CD4-positive, alpha-beta T cell treated with Interleukin-15 for 1 hour (primary cell): ENCODE data around the gene CD300A.

Experiments used
- DNase-seq: peaks from one replicate; pipeline ENCODE4 v3.0.0-alpha.2; 2020

CD300A gene

GRCh38 chr17:74522381-74523105, 56.1 kb downstream of the CD300A start:
- DNase-seq = no peak

GRCh38 chr17:74523308-74523707, 56.9 kb downstream of the CD300A start:
- no peak for DNase-seq

GRCh38 chr17:74524653-74525464, 58.4 kb downstream of the CD300A start:
- no peak for DNase-seq

DNA sequence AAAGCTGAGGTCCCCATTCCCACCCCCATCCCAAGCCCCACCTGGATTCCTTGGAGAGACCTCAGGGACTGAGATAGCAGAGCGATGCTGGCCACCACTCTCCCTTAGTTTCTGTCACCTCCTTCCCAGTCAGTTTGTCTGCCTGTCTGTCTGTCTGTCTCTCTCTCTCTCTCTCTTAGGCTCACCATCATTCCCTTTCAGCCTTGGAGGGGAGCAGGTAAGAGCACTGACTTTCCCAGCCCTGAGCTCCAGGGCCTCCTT, 59.0 kb downstream of the CD300A start:
- no peak for DNase-seq

- no peak for DNase-seq
Observed at GRCh38 chr17:74525781-74526288, 59.4 kb downstream of the CD300A start.

- no peak for DNase-seq
Observed at GRCh38 chr17:74526681-74527080, 60.2 kb downstream of the CD300A start.

DNA sequence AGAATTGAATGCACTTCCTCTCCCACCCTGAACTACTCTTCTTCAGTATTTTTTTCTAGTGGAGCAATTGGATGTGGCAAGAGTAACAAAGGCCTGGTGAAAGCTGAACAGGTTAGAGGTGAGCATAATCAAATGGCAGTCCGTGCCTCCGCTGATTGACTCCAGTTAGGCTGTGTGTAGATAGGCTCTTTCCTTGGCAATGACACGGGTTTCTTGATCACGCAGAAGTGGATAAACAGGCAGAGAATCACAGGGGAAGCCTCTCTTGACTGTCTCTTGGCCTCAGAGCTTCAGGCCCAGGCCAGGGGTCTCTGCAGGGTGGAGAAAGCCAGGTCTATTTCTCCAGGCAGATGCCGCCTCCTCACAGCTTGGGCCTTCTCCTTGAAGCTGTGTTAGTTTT, 60.6 kb downstream of the CD300A start:
- DNase-seq = no peak

- DNase-seq = no peak
Observed at GRCh38 chr17:74527756-74528155, 61.3 kb downstream of the CD300A start.

GRCh38 chr17:74528491-74529199, 62.2 kb downstream of the CD300A start:
- peak; percentile 75 for DNase-seq

DNA sequence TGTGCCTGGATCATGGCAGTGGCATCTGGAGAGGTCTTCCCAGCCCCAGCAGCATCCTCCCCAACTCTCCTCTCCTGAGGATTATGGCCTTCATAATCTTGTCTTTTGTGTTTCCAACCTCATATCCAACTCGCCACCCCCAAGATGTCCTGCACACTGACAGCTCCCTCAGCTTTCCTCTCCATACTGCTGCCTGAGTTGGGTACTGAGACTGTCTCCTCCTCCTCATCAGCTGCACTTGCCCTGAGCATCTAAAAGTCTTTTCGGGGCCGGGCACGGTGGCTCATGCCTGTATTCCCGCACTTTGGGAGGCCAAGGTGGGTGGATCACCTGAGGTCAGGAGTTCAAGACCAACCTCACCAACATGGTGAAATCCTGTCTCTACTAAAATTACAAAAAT, 62.8 kb downstream of the CD300A start:
- no peak for DNase-seq

DNA sequence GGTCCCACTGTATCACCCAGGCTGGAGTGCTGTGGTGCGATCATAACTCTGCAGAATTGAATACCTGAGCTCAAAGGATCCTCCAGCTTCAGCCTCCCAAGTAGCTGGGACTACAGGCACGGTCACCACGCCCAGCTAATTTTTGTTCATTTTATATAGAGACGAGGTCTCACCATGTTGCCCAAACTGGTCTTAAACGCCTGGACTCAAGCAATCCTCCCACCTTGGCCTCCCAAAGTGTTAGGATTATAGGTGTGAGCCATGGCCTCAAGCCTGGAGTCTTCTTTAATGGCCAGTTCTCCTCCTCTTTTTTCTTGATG, 64.4 kb downstream of the CD300A start:
- no peak for DNase-seq

DNA sequence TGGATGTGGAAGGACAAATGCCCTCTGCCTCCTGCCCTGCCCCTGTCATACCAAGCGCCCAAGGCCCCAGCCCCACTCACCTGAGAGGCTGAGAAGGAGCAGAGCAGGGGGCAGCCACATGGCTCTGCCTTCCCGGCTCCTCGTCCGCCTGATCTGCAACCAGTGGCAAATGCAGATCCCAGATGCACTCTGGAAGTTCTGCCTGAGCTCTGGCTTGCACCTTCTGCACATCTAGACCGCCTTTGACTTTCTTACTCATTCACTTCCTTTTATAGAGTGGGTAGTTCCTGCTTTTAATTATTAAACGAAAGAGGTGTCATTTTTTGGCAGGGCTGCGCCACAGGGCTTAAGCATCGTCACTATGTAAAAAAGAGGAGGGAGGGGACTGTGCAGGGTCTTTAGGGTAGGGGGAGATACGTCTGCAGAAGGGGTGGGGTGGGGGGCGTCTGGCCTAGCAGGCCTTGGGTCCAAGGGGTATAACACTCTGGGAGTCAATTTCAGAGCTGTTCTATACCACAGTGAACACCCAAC, 64.9 kb downstream of the CD300A start, which contains the start of gene CD300LB:
Gene CD300LB, minus strand, starts transcription at position 245 of the 531 bp plus-strand sequence. Its CDS starts 125 bp downstream, at position 120.
- no peak for DNase-seq

- peak; percentile 83 for DNase-seq
Observed at GRCh38 chr17:74532115-74532514, 65.7 kb downstream of the CD300A start.
